HG03095 (cell line): ENCODE data around the gene FADD.
"Not testable (repeated sequence)": the region's sequence is repeated elsewhere in the genome, so short reads cannot be mapped to it uniquely, and the experiment has no call there.

Source experiments
- ATAC-seq: cut with Tn5 transposase; IDR thresholded peaks from one replicate; pipeline ENCODE4 v1.9.1; 2021; ENCODE audit warnings: moderate library complexity; ENCODE audit not compliant: unreplicated experiment

The FADD gene

DNA sequence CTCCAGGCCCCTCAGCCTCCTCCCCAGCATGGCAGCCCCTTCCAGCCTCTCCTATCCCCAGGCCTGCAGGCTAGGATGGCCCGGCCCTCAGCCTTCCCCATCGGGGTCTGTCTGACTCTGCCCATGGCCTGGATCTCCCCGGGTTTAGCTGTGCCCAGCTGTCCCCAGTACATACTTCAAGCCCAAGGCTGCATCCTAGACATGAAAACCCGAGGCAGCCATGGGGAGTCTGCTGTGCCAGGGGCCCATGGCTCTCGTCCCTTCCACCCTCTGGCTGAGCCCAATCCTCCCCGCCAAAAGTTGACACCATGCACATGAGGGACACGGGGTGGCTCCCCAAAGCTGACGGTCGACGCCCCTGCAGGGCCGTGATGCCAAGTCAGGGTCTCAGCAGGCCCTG is 22.2 kb upstream of the FADD start:
- no peak for ATAC-seq

DNA sequence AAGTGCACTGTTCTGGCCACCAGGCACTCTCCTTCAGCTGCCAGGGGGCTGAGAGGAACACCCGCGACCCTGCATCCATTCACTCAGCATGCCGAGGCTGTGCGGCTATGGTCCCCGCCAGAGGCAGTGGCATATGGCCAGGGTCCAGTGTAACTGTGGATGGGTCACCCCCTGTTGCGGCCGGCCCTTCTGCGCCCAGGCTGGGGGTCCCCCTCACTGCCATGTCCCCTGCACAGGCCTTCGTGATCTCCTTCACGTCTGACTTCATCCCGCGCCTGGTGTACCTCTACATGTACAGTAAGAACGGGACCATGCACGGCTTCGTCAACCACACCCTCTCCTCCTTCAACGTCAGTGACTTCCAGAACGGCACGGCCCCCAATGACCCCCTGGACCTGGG is 20.8 kb upstream of the FADD start:
- no peak for ATAC-seq

DNA sequence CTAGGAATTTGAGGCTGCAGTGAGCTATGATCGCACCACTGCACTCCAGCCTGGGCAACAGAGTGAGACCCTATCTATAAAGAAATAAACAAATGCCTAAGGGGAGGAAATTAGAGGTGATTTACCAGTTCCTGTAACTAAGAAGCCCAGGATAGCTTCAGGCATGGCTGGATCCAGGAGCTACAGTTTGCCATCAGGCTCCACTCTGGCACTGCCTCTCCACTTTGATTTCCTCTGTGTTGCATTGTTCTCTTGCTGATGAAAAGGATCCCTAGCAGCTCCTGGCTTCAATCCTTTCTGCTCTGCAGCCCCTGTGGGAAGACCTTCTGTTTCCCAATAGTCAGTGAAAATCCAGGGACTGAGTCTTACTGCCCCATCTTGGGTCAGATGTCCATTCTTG is 20.1 kb upstream of the FADD start:
- no peak for ATAC-seq

DNA sequence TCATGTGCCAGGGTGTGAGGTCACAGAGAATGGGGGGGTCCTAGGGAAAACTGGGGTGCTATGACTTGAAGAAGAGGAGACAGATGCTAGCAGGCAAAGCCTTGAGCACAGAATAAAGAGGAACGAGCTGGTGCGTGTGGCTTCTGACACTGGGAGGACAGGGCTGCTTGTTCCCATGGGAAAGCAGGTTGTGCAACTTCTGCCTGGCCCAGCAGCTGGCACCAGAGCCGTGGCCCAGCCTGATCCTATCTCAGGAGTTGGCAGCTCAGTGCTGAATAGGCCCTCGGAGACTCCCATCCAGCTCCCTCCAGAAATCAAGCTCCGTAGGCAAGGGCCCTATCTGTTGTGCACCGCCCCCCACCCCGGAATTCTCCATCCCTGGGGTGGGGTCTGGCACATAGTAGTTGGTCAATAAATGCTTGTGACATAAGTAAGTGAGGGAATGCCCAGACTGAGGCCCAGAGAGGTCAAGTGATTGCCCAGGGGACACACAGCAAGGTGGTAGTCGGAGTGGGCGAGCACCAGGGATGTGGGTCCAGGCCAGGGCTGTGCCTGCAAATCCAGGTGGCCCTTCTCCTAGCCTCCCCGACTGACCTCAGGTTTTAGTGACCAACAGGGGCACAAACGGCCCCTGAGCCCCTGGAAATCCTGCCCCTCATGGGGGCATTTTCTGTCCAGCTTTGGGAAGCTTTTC is 19.5 kb upstream of the FADD start:
- ATAC-seq: no peak

DNA sequence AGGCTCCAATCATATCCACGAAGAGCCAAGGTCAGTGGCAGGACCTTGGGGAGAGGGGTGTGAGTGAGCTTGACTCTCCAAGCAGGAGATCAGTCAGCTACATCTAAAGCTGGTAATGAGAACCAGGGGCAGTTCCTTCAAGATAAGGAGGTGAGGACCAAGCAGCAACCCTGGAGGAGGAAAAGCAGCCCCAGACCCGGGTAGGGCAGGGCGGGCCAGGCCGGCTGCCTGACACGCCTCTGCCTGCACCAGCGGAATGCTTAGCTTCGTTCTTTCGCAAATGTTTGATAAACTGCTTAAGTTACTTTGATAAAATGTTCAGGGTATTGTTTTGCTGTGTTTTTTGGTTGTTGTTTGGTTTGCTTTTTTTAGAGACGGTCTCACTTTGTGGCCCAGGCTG is 18.7 kb upstream of the FADD start:
- ATAC-seq: no peak

DNA sequence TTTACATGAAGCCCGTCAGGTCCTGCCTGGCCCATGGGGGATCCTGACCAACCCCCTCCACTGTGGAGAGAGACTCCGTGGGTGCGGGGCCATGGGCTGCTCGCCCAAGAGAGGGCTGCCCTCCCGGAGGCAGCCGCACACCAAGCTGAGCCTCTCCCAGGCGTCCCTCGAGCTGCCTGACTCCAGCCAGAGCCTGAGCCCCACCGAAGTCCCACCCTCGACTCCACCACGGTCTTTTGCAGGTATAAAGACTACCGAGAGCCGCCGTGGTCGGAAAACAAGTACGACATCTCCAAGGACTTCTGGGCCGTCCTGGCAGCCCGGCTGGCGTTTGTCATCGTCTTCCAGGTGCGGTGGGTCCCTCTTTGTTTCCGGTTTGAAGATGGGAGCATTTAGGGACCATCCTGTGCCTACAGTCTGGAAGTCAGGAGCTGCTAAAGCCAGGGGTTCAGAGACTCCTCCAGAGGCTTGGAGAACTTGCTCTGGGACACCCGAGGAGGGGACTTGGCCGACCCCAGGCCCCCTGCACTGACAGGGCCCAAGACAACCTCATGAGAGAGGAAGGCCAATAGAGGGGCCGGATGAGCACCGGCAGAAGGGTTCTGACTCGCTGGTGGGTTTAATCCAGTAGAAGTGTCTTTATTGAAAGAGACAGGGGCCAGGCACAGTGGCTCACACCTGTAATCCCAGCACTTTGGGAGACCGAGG is 17.6 kb upstream of the FADD start:
- no peak for ATAC-seq

DNA sequence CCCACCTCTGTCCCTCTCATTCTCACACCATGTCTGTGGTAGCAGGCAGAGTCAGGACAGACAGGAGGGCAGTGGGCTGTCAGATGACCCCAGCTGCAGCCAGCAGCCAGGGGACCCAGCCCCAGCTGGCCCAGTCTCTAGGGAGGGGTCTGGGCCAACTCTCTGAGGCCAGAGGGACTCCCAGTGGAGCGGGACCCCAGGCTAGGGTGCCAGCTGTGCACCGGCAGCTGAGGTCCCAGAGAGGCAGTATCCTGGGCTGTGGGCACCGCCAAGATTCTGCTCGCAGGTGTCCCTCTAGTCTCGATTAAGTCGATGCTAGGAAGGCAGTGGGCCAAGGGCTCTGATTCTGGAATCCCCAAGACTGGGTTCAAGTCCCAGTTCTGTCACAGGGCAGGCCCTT is 16.7 kb upstream of the FADD start:
- ATAC-seq: no peak

DNA sequence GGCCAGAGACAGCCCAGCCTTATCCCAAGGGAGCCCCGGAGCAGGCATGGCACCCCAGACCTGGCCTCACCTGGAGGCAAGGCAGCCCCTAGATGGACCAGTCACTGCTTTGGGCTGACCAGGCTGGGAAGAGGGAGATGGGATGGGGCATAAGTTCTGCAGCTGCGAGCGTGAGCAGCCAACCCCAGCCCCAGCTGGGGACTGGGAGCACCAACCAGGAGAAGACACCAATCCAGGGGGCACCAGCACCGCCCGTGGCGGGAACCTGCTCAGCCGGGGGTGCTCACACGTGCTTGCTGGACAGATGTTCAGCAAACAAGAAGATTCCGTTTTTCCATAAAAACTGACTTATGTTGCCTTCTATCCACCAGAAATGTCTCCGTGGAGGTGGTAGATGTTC is 16.2 kb upstream of the FADD start:
- no peak for ATAC-seq

DNA sequence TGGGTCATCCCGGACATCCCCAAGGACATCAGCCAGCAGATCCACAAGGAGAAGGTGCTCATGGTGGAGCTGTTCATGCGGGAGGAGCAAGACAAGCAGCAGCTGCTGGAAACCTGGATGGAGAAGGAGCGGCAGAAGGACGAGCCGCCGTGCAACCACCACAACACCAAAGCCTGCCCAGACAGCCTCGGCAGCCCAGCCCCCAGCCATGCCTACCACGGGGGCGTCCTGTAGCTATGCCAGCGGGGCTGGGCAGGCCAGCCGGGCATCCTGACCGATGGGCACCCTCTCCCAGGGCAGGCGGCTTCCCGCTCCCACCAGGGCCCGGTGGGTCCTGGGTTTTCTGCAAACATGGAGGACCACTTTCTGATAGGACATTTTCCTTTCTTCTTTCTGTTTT is 15.3 kb upstream of the FADD start:
- ATAC-seq: no peak

DNA sequence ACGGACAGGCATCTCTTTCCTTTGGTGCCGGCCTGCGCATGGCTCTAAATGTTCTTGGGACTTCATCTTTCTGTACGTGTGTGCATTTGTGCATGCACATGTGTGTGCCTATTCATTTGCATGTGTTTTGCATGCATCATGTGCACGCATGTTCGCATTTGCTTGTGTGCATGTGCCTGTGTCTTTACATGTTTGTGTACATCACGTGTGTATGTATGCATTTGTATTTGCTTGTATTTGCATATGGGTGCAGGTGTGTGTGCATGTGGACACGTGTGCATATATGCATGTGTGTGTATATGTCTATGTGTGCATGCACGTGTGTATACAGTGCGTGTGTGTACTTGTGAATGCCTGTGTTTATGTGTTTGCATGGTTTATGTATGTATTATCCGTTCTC is 13.5 kb upstream of the FADD start:
- no peak for ATAC-seq

DNA sequence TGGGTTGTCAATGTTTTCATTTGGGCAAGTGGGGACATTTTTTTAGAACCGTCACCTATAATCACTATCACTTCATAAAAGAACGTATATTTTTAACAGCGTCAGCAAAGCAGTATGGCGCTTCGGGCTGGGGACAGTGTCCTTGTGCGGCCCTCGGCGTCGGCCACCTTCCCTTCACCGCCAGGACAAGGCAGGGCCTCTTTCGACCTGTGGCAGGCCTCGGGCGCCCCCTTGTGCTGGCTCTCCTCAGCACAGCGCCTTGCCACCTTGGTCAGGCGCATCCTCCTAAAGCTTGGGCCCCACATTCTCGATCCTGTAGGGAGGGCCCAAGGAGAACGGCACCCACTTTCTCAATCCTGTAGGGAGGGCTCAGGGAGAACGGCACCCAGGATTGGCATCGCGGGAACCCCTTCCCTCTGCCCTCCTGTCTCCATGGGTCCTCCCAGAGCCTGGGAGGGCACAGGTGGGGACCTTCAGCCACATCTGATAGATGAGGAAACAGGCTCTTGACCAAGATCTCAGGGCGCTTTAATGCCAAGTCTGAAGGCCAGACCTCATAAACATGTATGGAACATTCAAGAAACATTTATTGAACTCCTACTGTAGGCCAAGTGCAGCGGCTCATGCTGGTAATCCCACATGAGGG is 11.5 kb upstream of the FADD start:
- no peak for ATAC-seq

DNA sequence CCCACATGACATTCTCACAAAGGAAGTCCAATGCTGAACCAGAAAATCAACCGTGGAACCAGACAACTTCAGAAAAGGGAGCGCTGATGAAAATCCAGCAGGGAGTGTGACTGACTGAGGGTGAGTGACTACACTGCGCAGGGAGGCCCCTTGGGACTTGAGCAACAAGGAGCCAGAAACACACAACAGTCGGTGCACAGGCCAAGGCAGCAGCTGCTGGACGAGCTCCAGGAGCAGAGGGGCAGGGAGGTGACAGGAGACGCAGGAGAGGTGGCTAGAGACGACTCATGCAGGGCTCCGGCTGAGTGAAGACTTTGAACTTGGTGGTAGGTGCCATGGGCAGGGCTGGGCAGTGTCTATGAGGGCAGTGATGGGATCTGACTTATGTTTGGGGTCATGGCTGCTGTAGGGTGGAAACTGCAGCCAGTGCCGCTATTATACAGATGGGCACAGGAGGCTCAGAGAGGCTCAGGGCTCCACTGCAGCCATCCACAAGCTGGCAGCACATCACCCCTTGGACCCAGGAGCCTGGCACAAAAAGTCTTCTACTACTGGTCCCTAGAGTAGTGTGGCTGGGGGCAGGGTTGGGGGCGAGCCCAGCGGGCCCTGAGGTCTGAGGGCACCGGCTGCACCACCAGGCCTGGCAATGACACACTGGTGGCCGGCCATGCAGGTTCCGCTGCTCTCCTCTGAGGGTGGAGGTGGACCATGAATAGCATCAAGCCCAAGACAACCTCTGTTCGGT is 10.3 kb upstream of the FADD start:
- ATAC-seq: no peak

DNA sequence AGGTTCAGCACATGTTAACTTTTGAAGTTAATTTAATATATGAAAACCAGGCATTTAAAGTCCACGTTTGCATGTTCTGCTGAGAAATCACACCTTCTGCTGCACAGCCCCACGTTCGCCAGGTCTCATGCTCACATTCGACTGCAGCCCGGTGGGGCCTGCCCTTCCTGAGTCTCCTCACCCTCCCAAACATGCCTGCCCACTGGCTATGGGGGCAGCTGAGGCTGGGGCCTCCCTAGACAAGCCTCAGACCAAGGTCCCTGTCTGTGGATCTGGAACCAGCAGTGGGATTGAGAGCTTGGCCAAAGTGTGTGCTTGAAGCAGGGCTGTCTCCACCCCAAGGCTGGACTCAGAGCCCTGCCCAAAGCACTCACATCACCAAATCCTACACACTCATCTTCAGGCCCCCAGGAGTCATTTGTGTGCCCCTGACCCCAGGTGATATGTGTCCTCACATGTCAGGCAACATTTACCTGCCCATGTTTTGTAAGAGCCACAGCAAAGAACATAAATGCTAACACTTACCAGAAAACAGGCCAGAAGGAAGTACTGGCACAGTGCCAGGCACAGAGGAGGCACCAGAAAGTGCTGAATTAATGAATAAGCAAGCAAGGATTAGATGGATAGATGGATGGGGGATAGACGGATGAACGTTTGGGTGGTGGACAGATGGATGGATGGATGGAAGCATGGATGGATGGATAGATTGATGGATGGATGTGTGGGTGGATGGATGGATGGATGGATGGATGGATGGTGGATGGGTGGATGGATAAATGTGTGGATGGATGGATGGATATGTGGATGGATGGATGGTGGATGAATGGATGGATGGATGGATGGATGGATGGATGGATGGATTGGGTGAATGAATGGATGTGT is 9.4 kb upstream of the FADD start:
- no peak for ATAC-seq

DNA sequence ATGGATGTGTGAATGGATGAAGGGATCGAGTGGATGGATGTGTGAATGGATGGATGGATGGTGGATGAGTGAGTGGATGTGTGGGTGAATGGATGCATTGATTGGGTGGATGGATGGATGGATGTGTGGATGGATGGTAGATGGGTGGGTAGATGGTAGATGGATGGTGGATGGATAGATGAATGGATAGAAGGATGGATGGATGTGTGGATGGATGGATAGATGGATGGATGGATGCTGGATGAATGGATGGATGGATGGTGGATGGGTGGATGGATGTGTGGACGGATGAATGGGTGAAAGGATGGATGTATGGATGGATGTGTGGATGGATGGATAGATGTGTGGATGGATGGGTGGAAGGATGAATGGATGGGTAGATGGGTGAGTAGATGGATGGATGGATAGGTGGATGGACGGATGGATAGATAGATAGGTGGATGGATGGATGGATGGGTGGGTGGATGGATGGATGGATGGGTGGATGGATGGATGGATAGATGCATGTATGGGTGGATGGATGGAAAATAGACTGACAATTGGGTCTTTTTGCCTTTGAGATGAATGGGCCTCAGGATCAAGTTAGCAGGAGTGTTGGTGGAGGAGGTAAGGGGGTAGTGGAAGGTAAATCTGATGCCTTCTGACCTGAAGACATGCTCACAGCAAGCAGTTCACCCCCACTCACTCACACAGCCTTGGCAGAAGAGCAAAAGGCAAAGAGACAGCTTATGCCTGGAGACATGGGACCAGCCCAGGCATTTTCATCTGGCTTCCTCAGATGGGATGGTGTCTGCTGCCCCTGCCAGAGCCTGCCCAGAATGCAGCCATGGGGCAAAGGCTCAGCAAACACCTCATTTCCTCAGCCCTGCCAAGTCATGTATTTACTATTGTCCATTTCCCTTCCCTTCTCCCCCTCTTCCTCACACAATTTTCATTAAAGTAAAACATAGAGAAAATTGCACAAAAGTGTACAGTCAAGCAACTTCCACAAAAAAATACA is 8.0 kb upstream of the FADD start:
- ATAC-seq: no peak

DNA sequence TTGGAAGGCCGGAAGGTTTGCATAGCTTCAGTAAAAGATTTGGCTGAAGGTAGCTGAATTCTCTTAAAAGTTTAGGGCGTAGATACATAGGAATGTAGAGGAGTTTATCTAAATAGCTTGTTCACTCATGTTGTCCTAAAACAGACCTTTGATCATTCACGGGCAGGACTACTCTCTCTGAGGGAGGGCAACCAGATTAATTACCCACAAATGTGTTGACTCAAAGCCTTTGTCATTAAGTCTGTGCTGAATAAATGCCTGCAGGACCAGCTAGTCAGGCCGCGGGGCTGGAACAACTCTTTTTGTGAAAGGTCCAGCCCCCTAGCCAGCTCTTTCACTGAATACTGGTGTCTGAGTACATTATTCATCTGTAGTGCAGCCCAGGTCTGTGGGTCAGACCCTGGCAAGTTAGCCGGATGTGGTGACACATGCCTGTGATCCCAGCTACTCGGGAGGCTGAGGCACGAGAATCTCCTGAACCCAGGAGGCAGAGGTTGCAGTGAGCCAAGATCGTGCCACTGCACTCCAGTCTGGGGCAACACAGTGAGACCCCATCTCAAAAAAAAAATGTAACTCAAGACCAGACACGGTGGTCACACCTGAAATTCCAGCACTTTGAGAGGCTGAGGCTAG is 2.8 kb upstream of the FADD start:
- no peak for ATAC-seq

DNA sequence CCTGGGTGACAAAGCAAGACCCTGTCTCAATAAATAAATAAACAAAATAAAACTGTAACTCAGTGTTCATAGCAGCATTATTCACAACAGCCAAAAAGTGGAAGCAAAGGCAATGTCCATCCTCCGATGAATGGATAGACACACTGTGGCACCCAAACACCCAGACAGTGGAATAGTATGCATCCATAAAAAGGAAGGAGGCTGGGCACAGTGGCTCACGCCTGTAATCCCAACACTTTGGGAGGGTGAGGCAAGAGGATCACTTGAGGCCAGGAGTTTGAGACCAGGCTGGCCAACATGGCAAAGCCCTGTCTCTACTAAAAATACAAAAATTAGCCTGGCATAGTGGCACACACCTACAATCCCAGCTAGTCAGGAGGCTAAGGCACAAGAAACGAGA is 2.0 kb upstream of the FADD start:
- not testable (repeated sequence) for ATAC-seq

DNA sequence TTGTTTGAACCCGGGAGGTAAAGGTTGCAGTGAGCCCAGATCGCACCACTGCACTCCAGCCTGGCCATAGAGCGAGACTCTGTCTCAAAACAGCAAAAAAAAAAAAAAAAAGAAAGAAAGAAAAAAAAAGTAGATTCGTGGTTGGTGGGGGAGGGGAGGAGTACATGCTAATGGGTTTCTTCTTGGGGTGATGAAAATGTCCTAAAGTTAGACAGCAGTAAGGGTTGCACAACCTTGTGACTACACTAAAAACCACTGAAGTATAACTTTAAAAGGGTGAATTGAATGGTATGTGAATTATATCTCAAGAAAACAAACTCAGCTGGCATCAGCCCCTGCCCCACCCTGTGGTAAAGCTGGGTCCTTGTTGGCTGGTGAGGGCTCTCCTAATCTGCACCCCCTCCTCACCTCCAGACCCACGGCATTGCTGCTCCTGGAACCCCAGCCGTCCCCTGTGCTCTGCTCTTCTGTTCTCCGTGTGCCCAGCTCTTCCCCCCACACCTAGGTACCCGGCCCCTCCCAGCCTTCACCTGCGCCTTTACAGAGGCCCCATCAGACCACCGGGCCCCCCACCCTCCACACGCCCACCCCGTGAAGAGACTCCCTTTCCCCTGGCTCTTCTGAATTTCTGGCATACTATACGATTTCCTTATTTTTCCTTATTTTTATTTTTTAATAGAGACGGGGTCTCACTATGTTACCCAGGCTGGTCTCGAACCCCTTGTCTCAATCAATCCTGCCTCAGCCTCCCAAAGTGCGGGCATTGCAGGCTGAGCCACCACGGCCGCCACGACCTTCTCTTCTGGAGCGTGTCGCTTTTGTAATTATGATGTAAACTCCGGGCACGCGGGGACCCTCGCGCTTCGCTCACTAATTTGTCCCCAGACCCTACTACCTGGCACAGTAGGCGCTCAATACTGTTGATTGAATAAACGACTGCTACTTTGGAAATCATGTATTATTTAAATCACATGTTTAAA is 924 bp upstream of the FADD start:
- no peak for ATAC-seq
